ENCODE data around the gene DYNC2LI1. TPM values are rescaled to one million over a fixed set of nuclear protein-coding genes. Genes with fewer than 3 reads are reported as not detected.
A peak's percentile ranks its signal among the peaks of the same experiment; 100 is the strongest.

The DYNC2LI1 gene
- polyA plus RNA-seq, 2 of the 4 experiments (the other 2 are of a cell fraction), result 22.2 to 44.3 TPM

DNA sequence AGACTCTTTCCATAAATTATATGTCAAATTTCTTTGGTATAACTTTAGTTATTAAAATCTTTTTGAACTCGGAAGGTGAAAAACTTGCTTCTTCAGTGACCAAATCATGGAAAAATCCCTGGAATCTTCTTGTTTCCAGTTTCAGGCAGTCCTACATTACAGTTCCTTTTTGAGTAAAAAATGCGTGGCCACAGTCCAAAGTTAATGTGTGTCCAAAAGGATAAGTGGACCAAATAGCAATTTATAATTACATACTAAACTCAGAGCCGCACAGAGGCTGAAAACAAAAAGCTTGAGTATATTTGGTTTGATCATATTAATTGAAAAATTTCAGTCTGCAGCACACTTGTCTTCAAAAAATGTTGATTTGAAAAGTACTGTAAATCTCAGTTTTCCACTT lies 28.4 kb upstream of the DYNC2LI1 start:
- WGBS (ENCODE audit: missing lambda C conversion rate), result 78% methylated on average over 3 of the region's 3 CpGs
- ChIA-PET POLR2A (no interaction called here), CTCF (interaction anchor here (0.7 kb wide), 1 partner anchor 43 kb away, joined by 3 read pairs; no protein-coding TSS in a partner anchor)
- H3K9me3 ChIP-seq, result no peaks in the 10 kb centered on the region
- DNase-seq (ENCODE audit: low read depth in 1 of 2, low spot score in 1 of 2) (no peak), FAIRE-seq (no peak), ATAC-seq (no peak)
- H3K4me3 ChIP-seq, result no peak overlapping the region
- H3K4me1 ChIP-seq, result peaks cover 4% of the 10 kb centered on the region; the same call in 1 of the 3 replicates
- H3K4me2 ChIP-seq, result 0 out of 3 replicates have a peak overlapping the region, but pooled peaks have one; percentile 2
- TF ChIP-seq RFX5 (IDR thresholded peaks at IDR 0.05) (no peak), NPAS2 (CRISPR knock-in tag; IDR thresholded peaks at IDR 0.05; ENCODE audit: borderline replicate concordance) (no peak), EHF (CRISPR knock-in tag; IDR thresholded peaks at IDR 0.05) (no peak), ZC3H11A (IDR thresholded peaks at IDR 0.05) (no peak)
- TF ChIP-seq, protein P1, sequence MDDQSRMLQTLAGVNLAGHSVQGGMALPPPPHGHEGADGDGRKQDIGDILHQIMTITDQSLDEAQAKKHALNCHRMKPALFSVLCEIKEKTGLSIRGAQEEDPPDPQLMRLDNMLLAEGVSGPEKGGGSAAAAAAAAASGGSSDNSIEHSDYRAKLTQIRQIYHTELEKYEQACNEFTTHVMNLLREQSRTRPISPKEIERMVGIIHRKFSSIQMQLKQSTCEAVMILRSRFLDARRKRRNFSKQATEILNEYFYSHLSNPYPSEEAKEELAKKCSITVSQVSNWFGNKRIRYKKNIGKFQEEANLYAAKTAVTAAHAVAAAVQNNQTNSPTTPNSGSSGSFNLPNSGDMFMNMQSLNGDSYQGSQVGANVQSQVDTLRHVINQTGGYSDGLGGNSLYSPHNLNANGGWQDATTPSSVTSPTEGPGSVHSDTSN (IDR thresholded peaks at IDR 0.05), result no peak
- no peak overlapping the region for H3K27ac ChIP-seq

DNA sequence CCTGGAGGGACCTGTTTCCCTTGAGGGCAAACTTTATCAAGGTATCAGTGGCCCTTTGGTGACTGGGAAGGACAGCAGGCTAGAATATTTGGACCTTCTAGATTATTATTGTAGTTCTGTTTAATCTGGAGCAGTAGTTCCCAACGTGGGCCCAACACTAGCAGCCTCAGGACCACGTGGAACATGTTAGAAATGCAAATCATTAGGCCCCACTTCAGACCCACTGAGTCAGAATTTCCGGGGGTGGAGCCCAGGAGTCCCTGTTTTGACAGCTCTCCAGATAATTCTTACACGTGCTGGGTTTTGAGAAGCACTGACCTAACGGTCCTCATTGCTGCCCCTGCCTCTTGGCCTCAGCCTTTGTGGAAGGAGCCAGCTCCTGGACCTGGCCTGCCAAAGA lies 25.5 kb upstream of the DYNC2LI1 start:
- Histone ChIP-seq H3K9me3 (no peaks in the 10 kb centered on the region), H3K4me1 (peaks cover 4% of the 10 kb centered on the region; the same call in 1 of the 3 replicates), H3K4me2 (no peak overlapping the region), H3K27ac (no peak overlapping the region), H3K4me3 (no peak overlapping the region)
- DNase-seq (ENCODE audit: low read depth in 1 of 2, low spot score in 1 of 2) (no peak), ATAC-seq (no peak), FAIRE-seq (no peak)
- TF ChIP-seq SMC3 (IDR thresholded peaks at IDR 0.05) (no peak), PHF8 (IDR thresholded peaks at IDR 0.05; ENCODE audit: borderline replicate concordance, low read depth) (no peak), EHMT2 (IDR thresholded peaks at IDR 0.05; ENCODE audit: low read depth) (no peak), RCOR1 (IDR thresholded peaks at IDR 0.05; ENCODE audit: low read depth, low read length) (no peak), RFX5 (IDR thresholded peaks at IDR 0.05) (no peak), RNF2 (IDR thresholded peaks at IDR 0.05; ENCODE audit: borderline replicate concordance, low read depth) (no peak), FOXS1 (CRISPR knock-in tag; IDR thresholded peaks at IDR 0.05) (no peak), ZFP36 (IDR thresholded peaks at IDR 0.05; ENCODE audit: borderline replicate concordance, partially characterized antibody) (no peak)
- TF ChIP-seq, protein P2, sequence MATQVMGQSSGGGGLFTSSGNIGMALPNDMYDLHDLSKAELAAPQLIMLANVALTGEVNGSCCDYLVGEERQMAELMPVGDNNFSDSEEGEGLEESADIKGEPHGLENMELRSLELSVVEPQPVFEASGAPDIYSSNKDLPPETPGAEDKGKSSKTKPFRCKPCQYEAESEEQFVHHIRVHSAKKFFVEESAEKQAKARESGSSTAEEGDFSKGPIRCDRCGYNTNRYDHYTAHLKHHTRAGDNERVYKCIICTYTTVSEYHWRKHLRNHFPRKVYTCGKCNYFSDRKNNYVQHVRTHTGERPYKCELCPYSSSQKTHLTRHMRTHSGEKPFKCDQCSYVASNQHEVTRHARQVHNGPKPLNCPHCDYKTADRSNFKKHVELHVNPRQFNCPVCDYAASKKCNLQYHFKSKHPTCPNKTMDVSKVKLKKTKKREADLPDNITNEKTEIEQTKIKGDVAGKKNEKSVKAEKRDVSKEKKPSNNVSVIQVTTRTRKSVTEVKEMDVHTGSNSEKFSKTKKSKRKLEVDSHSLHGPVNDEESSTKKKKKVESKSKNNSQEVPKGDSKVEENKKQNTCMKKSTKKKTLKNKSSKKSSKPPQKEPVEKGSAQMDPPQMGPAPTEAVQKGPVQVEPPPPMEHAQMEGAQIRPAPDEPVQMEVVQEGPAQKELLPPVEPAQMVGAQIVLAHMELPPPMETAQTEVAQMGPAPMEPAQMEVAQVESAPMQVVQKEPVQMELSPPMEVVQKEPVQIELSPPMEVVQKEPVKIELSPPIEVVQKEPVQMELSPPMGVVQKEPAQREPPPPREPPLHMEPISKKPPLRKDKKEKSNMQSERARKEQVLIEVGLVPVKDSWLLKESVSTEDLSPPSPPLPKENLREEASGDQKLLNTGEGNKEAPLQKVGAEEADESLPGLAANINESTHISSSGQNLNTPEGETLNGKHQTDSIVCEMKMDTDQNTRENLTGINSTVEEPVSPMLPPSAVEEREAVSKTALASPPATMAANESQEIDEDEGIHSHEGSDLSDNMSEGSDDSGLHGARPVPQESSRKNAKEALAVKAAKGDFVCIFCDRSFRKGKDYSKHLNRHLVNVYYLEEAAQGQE (IDR thresholded peaks at IDR 0.05), result no peak
- TF ChIP-seq, protein P3, sequence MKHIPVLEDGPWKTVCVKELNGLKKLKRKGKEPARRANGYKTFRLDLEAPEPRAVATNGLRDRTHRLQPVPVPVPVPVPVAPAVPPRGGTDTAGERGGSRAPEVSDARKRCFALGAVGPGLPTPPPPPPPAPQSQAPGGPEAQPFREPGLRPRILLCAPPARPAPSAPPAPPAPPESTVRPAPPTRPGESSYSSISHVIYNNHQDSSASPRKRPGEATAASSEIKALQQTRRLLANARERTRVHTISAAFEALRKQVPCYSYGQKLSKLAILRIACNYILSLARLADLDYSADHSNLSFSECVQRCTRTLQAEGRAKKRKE (CRISPR knock-in tag; IDR thresholded peaks at IDR 0.05; ENCODE audit: low read depth), result no peak
- WGBS (ENCODE audit: missing lambda C conversion rate), result 39% methylated on average over 5 of the region's 5 CpGs
- ChIA-PET CTCF (no interaction called here), POLR2A (no interaction called here)

DNA sequence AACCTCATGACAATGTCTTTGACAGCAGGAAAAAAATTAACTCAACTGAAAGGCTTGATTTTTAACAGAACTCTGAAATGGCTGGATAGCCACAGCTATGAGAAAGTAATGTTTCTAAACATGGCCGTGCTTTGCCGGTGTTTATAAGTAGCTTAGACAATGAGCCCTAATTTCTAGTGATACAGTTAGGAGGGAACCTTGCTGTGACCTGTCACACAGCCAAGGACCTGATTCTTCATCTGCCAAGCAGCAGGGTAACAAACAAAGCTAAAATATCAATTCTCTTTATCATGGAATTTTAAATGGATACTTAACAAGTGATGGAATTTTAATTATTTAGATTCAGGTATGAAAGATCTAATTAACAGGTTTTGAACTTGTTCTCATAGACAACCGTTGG lies 24.3 kb upstream of the DYNC2LI1 start:
- Histone ChIP-seq H3K27ac (no peak overlapping the region), H3K4me1 (peaks cover 4% of the 10 kb centered on the region; the same call in 1 of the 3 replicates), H3K9me3 (no peaks in the 10 kb centered on the region), H3K4me2 (no peak overlapping the region), H3K4me3 (no peak overlapping the region)
- ATAC-seq (no peak), DNase-seq (ENCODE audit: low read depth in 1 of 2, low spot score in 1 of 2) (no peak), FAIRE-seq (peak; percentile 23)
- POLR2A ChIA-PET, result no interaction called here
- 70% methylated on average over 3 of the region's 3 CpGs for whole genome bisulfite sequencing (ENCODE audit: missing lambda C conversion rate)
- CTCF ChIA-PET, result interaction anchor here (0.8 to 1.4 kb wide), 2 partner anchors 9 to 138 kb away, joined by 3 to 4 read pairs; no protein-coding TSS in a partner anchor
- TF ChIP-seq RCOR1 (IDR thresholded peaks at IDR 0.05; ENCODE audit: low read depth, low read length), result no peak
- TF ChIP-seq, protein P4, sequence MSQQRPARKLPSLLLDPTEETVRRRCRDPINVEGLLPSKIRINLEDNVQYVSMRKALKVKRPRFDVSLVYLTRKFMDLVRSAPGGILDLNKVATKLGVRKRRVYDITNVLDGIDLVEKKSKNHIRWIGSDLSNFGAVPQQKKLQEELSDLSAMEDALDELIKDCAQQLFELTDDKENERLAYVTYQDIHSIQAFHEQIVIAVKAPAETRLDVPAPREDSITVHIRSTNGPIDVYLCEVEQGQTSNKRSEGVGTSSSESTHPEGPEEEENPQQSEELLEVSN (IDR thresholded peaks at IDR 0.05; ENCODE audit: borderline replicate concordance, low read depth), result no peak
- TF ChIP-seq ZNF302 (CRISPR knock-in tag; IDR thresholded peaks at IDR 0.05), result no peak
- no peak for TF ChIP-seq CHD4 (IDR thresholded peaks at IDR 0.05; ENCODE audit: borderline replicate concordance)
- no peak for TF ChIP-seq EP300 (IDR thresholded peaks at IDR 0.05)
- TF ChIP-seq RARB (CRISPR knock-in tag; IDR thresholded peaks at IDR 0.05), result no peak
- TF ChIP-seq, protein P5, sequence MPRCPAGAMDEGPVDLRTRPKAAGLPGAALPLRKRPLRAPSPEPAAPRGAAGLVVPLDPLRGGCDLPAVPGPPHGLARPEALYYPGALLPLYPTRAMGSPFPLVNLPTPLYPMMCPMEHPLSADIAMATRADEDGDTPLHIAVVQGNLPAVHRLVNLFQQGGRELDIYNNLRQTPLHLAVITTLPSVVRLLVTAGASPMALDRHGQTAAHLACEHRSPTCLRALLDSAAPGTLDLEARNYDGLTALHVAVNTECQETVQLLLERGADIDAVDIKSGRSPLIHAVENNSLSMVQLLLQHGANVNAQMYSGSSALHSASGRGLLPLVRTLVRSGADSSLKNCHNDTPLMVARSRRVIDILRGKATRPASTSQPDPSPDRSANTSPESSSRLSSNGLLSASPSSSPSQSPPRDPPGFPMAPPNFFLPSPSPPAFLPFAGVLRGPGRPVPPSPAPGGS (IDR thresholded peaks at IDR 0.05), result no peak
- no peak for TF ChIP-seq HEYL (CRISPR knock-in tag; IDR thresholded peaks at IDR 0.05)
- TF ChIP-seq, protein P6, sequence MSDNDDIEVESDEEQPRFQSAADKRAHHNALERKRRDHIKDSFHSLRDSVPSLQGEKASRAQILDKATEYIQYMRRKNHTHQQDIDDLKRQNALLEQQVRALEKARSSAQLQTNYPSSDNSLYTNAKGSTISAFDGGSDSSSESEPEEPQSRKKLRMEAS (IDR thresholded peaks at IDR 0.05), result no peak
- TF ChIP-seq RAD21 (conservative IDR thresholded peaks at IDR 0.05 in 1 of 2, IDR thresholded peaks at IDR 0.05 in 1 of 2), result no peak
- no peak for TF ChIP-seq ZFP36 (IDR thresholded peaks at IDR 0.05; ENCODE audit: borderline replicate concordance, partially characterized antibody)
- no peak for TF ChIP-seq SMC3 (IDR thresholded peaks at IDR 0.05)
- no peak for TF ChIP-seq KDM5A (IDR thresholded peaks at IDR 0.05)
- TF ChIP-seq FOSB (CRISPR knock-in tag; IDR thresholded peaks at IDR 0.05), result no peak
- no peak for TF ChIP-seq NFE2L2 (conservative IDR thresholded peaks at IDR 0.05; ENCODE audit: low read length)

Data from A549 (cell line).